ENCODE results near the gene GLUD1.

The GLUD1 gene

GRCh38 chr10:87092861-87093631 is 1.6 kb downstream of the GLUD1 start:
- peaks cover 90% of the 10 kb centered on the region for H3K79me2 ChIP-seq (ENCODE audit: control insufficient read depth, low read length)
- H3K9me3 ChIP-seq (ENCODE audit: control insufficient read depth, insufficient read depth, low read length), result no peaks in the 10 kb centered on the region
- H3K27me3 ChIP-seq (ENCODE audit: control insufficient read depth, low read length), result no peaks in the 10 kb centered on the region
- H4K20me1 ChIP-seq (ENCODE audit: control insufficient read depth, insufficient read depth, low read depth, low read length), result peaks cover 30% of the 10 kb centered on the region
- no peak for TF ChIP-seq EZH2phosphoT487 (IDR thresholded peaks at IDR 0.05; ENCODE audit: borderline replicate concordance, low read length)
- no peak for TF ChIP-seq CTCF (IDR thresholded peaks at IDR 0.05; ENCODE audit: low read depth, low read length, poor library complexity, severe bottlenecking)
- peak overlapping the region; percentile 89 for H3K4me3 ChIP-seq (ENCODE audit: low read length)
- peak overlapping the region; percentile 76 for H3K4me2 ChIP-seq (ENCODE audit: low read length)
- no peak overlapping the region for H3K27ac ChIP-seq (ENCODE audit: low read depth, low read length)
- peaks cover 56% of the 10 kb centered on the region for H3K36me3 ChIP-seq (ENCODE audit: control insufficient read depth, low read length)
- peaks cover 44% of the 10 kb centered on the region for H3K4me1 ChIP-seq (ENCODE audit: control insufficient read depth, low read length)
- H3K9me2 ChIP-seq (replicated peaks; ENCODE audit: control insufficient read depth, low read length), result no peaks in the 10 kb centered on the region
- H3F3A ChIP-seq (ENCODE audit: control insufficient read depth, insufficient read depth), result no peaks in the 10 kb centered on the region

GRCh38 chr10:87092376-87092860 is 2.2 kb downstream of the GLUD1 start:
- H3K27ac ChIP-seq (ENCODE audit: low read depth, low read length), result no peak overlapping the region
- peaks cover 43% of the 10 kb centered on the region for H3K4me1 ChIP-seq (ENCODE audit: control insufficient read depth, low read length)

GRCh38 chr10:87090779-87091178 is 3.9 kb downstream of the GLUD1 start:
- no peak for TF ChIP-seq CTCF (IDR thresholded peaks at IDR 0.05; ENCODE audit: low read depth, low read length, poor library complexity, severe bottlenecking)
- no peak for TF ChIP-seq EZH2phosphoT487 (IDR thresholded peaks at IDR 0.05; ENCODE audit: borderline replicate concordance, low read length)
- no peaks in the 10 kb centered on the region for H3F3A ChIP-seq (ENCODE audit: control insufficient read depth, insufficient read depth)
- no peaks in the 10 kb centered on the region for H3K9me2 ChIP-seq (replicated peaks; ENCODE audit: control insufficient read depth, low read length)
- H3K36me3 ChIP-seq (ENCODE audit: control insufficient read depth, low read length), result peaks cover 59% of the 10 kb centered on the region
- H3K79me2 ChIP-seq (ENCODE audit: control insufficient read depth, low read length), result peaks cover 92% of the 10 kb centered on the region
- no peak overlapping the region for H3K27ac ChIP-seq (ENCODE audit: low read depth, low read length)
- peak overlapping the region; percentile 76 for H3K4me2 ChIP-seq (ENCODE audit: low read length)
- peak overlapping the region; percentile 89 for H3K4me3 ChIP-seq (ENCODE audit: low read length)
- no peaks in the 10 kb centered on the region for H3K9me3 ChIP-seq (ENCODE audit: control insufficient read depth, insufficient read depth, low read length)
- no peaks in the 10 kb centered on the region for H3K27me3 ChIP-seq (ENCODE audit: control insufficient read depth, low read length)
- peaks cover 30% of the 10 kb centered on the region for H4K20me1 ChIP-seq (ENCODE audit: control insufficient read depth, insufficient read depth, low read depth, low read length)
- peaks cover 30% of the 10 kb centered on the region for H3K4me1 ChIP-seq (ENCODE audit: control insufficient read depth, low read length)

More at GRCh38 chr10:87092376-87092860, 2.2 kb downstream of the GLUD1 start:
- H4K20me1 ChIP-seq (ENCODE audit: control insufficient read depth, insufficient read depth, low read depth, low read length), result peaks cover 30% of the 10 kb centered on the region
- H3K9me3 ChIP-seq (ENCODE audit: control insufficient read depth, insufficient read depth, low read length), result no peaks in the 10 kb centered on the region
- H3K36me3 ChIP-seq (ENCODE audit: control insufficient read depth, low read length), result peaks cover 61% of the 10 kb centered on the region
- H3K4me2 ChIP-seq (ENCODE audit: low read length), result peak overlapping the region; percentile 76
- no peaks in the 10 kb centered on the region for H3K27me3 ChIP-seq (ENCODE audit: control insufficient read depth, low read length)
- peak overlapping the region; percentile 89 for H3K4me3 ChIP-seq (ENCODE audit: low read length)
- peaks cover 94% of the 10 kb centered on the region for H3K79me2 ChIP-seq (ENCODE audit: control insufficient read depth, low read length)
- no peaks in the 10 kb centered on the region for H3F3A ChIP-seq (ENCODE audit: control insufficient read depth, insufficient read depth)
- H3K9me2 ChIP-seq (replicated peaks; ENCODE audit: control insufficient read depth, low read length), result no peaks in the 10 kb centered on the region
- no peak for TF ChIP-seq CTCF (IDR thresholded peaks at IDR 0.05; ENCODE audit: low read depth, low read length, poor library complexity, severe bottlenecking)
- TF ChIP-seq EZH2phosphoT487 (IDR thresholded peaks at IDR 0.05; ENCODE audit: borderline replicate concordance, low read length), result no peak
